ENCODE measurements around the gene GOLGB1. TPM values are rescaled to one million over a fixed set of nuclear protein-coding genes. Genes with fewer than 3 reads are reported as not detected.
A peak's percentile ranks its signal among the peaks of the same experiment; 100 is the strongest.

Gene GOLGB1
- total and polyA plus RNA-seq, 10 of the 15 experiments (the other 5 are each of a cell fraction or from before 2014, with no cell fraction given): 7.4 to 34.5 (median 21.8) TPM

DNA sequence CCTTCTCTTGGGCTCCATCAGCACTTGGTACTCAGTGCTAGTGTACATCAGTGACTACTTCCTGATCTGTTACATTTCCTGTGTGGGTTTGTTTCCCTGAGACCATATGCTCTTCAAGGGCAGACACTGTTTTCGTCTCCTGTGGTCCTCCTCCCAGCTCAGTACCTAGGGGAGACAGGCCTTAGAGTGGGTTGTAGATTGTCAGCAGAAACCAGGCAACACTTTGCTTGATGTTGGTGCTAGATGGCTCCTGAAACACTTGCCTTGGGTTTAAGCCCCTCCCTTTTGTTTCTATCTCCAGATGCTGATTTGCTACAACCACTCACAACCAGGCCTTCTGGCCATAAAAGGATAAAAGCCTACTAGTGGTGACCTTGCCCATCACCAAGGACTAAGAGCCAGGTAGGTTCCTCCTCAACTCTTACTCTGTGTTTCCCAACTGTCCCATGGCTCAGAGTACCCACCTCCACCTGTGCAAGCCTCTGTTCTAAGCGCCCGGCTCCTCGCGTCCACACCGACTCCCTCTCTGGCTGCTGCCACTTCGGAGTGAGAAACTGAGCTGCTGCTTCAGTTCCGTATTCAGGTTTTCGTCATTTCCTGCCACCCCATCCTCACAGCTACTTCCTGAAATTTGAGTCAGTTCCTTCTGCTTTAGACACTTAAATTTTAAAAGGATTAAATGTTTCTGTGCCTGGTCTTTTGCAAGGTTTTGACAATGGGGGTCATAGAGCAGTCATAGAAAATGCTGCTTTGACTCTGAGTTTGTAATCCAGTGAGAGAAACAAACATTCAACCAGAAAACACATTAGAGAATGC is 89.0 kb downstream of the GOLGB1 start, which contains the start of gene HCLS1 (continued):
- TF ChIP-seq, protein P1, sequence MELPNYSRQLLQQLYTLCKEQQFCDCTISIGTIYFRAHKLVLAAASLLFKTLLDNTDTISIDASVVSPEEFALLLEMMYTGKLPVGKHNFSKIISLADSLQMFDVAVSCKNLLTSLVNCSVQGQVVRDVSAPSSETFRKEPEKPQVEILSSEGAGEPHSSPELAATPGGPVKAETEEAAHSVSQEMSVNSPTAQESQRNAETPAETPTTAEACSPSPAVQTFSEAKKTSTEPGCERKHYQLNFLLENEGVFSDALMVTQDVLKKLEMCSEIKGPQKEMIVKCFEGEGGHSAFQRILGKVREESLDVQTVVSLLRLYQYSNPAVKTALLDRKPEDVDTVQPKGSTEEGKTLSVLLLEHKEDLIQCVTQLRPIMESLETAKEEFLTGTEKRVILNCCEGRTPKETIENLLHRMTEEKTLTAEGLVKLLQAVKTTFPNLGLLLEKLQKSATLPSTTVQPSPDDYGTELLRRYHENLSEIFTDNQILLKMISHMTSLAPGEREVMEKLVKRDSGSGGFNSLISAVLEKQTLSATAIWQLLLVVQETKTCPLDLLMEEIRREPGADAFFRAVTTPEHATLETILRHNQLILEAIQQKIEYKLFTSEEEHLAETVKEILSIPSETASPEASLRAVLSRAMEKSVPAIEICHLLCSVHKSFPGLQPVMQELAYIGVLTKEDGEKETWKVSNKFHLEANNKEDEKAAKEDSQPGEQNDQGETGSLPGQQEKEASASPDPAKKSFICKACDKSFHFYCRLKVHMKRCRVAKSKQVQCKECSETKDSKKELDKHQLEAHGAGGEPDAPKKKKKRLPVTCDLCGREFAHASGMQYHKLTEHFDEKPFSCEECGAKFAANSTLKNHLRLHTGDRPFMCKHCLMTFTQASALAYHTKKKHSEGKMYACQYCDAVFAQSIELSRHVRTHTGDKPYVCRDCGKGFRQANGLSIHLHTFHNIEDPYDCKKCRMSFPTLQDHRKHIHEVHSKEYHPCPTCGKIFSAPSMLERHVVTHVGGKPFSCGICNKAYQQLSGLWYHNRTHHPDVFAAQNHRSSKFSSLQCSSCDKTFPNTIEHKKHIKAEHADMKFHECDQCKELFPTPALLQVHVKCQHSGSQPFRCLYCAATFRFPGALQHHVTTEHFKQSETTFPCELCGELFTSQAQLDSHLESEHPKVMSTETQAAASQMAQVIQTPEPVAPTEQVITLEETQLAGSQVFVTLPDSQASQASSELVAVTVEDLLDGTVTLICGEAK (IDR thresholded peaks at IDR 0.05; ENCODE audit: borderline replicate concordance): peak; percentile 81; the same call in 1 of the 2 replicates
- TF ChIP-seq CBX3 (IDR thresholded peaks at IDR 0.05; ENCODE audit: borderline replicate concordance, low read depth) (no peak), RUNX3 (IDR thresholded peaks at IDR 0.05; ENCODE audit: low read length) (peak; percentile 15; the same call in 1 of the 2 replicates), RELA (IDR thresholded peaks at IDR 0.05; ENCODE audit: borderline replicate concordance, partially characterized antibody) (peak; percentile 47), SUZ12 (IDR thresholded peaks at IDR 0.05; ENCODE audit: unreplicated experiment) (no peak), HDAC2 (IDR thresholded peaks at IDR 0.05) (no peak), NFXL1 (IDR thresholded peaks at IDR 0.05; ENCODE audit: borderline replicate concordance) (no peak), STAT3 (IDR thresholded peaks at IDR 0.05; ENCODE audit: low read depth, low read length) (no peak), SIX5 (IDR thresholded peaks at IDR 0.05; ENCODE audit: low read depth, low read length, severe bottlenecking) (no peak), RFX5 (IDR thresholded peaks at IDR 0.05; ENCODE audit: low read depth, low read length) (no peak; the same call in 1 of the 2 replicates), SMAD1 (IDR thresholded peaks at IDR 0.05; ENCODE audit: low read depth, partially characterized antibody) (peak; percentile 89)
- TF ChIP-seq, protein P2, sequence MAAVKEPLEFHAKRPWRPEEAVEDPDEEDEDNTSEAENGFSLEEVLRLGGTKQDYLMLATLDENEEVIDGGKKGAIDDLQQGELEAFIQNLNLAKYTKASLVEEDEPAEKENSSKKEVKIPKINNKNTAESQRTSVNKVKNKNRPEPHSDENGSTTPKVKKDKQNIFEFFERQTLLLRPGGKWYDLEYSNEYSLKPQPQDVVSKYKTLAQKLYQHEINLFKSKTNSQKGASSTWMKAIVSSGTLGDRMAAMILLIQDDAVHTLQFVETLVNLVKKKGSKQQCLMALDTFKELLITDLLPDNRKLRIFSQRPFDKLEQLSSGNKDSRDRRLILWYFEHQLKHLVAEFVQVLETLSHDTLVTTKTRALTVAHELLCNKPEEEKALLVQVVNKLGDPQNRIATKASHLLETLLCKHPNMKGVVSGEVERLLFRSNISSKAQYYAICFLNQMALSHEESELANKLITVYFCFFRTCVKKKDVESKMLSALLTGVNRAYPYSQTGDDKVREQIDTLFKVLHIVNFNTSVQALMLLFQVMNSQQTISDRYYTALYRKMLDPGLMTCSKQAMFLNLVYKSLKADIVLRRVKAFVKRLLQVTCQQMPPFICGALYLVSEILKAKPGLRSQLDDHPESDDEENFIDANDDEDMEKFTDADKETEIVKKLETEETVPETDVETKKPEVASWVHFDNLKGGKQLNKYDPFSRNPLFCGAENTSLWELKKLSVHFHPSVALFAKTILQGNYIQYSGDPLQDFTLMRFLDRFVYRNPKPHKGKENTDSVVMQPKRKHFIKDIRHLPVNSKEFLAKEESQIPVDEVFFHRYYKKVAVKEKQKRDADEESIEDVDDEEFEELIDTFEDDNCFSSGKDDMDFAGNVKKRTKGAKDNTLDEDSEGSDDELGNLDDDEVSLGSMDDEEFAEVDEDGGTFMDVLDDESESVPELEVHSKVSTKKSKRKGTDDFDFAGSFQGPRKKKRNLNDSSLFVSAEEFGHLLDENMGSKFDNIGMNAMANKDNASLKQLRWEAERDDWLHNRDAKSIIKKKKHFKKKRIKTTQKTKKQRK (IDR thresholded peaks at IDR 0.05; ENCODE audit: low read depth, low read length): no peak
- TF ChIP-seq, protein P3, sequence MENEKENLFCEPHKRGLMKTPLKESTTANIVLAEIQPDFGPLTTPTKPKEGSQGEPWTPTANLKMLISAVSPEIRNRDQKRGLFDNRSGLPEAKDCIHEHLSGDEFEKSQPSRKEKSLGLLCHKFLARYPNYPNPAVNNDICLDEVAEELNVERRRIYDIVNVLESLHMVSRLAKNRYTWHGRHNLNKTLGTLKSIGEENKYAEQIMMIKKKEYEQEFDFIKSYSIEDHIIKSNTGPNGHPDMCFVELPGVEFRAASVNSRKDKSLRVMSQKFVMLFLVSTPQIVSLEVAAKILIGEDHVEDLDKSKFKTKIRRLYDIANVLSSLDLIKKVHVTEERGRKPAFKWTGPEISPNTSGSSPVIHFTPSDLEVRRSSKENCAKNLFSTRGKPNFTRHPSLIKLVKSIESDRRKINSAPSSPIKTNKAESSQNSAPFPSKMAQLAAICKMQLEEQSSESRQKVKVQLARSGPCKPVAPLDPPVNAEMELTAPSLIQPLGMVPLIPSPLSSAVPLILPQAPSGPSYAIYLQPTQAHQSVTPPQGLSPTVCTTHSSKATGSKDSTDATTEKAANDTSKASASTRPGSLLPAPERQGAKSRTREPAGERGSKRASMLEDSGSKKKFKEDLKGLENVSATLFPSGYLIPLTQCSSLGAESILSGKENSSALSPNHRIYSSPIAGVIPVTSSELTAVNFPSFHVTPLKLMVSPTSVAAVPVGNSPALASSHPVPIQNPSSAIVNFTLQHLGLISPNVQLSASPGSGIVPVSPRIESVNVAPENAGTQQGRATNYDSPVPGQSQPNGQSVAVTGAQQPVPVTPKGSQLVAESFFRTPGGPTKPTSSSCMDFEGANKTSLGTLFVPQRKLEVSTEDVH (IDR thresholded peaks at IDR 0.05; ENCODE audit: low read depth, partially characterized antibody): no peak

Data from GM12878 (cell line).